Measurements from ENCODE around the gene CHST3.

DNA sequence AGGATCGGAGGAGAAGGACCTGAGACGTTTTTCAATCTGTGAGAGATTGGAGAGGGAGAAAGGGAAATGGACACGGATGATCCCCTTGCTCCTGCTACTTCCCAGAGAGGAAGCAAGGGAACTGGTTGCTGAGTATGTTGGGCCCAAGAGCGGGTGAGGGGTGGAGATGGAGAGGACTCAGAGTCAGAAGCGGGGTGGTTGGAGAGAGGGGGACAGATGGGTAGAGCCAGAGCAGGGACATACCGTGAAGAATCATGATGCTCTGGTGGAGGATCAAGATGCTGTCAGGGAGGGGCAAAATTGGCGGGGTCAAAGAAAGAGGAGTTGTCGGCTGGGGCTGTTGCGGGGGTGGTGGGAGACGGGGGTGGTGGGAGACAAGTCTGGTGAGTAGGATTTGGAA, 2.4 kb upstream of the CHST3 start:
- TF ChIP-seq, protein P1, sequence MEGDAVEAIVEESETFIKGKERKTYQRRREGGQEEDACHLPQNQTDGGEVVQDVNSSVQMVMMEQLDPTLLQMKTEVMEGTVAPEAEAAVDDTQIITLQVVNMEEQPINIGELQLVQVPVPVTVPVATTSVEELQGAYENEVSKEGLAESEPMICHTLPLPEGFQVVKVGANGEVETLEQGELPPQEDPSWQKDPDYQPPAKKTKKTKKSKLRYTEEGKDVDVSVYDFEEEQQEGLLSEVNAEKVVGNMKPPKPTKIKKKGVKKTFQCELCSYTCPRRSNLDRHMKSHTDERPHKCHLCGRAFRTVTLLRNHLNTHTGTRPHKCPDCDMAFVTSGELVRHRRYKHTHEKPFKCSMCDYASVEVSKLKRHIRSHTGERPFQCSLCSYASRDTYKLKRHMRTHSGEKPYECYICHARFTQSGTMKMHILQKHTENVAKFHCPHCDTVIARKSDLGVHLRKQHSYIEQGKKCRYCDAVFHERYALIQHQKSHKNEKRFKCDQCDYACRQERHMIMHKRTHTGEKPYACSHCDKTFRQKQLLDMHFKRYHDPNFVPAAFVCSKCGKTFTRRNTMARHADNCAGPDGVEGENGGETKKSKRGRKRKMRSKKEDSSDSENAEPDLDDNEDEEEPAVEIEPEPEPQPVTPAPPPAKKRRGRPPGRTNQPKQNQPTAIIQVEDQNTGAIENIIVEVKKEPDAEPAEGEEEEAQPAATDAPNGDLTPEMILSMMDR (IDR thresholded peaks at IDR 0.05), result no peak
- TF ChIP-seq POLR2A (IDR thresholded peaks at IDR 0.05), result no peak

Measured in heart left ventricle (tissue), 13 donors.